Endometrium (tissue), 2 donors: ENCODE data around the gene GRAMD4.

Source experiments
- FAIRE-seq: peaks from 2 replicates; lab custom pipeline; 2012; peaks lifted over from hg19 to GRCh38; lab: Jason Lieb, UNC
- donor health status: control.
- donor health status: control.

GRAMD4 gene

GRCh38 chr22:46598737-46599424, 21.3 kb upstream of the GRAMD4 start:
- no peak for FAIRE-seq

GRCh38 chr22:46600273-46600796, 19.9 kb upstream of the GRAMD4 start:
- no peak for FAIRE-seq

- no peak for FAIRE-seq
Measured at GRCh38 chr22:46602025-46602424, 18.2 kb upstream of the GRAMD4 start.

GRCh38 chr22:46604306-46604690, 15.9 kb upstream of the GRAMD4 start:
- FAIRE-seq: no peak

- no peak for FAIRE-seq
Measured at GRCh38 chr22:46605117-46605516, 15.1 kb upstream of the GRAMD4 start.

- no peak for FAIRE-seq
Measured at GRCh38 chr22:46606886-46607285, 13.3 kb upstream of the GRAMD4 start.

GRCh38 chr22:46607483-46608114, 12.6 kb upstream of the GRAMD4 start:
- no peak for FAIRE-seq

- no peak for FAIRE-seq
Measured at GRCh38 chr22:46609175-46609690, 11.0 kb upstream of the GRAMD4 start.

GRCh38 chr22:46609724-46610201, 10.4 kb upstream of the GRAMD4 start:
- no peak for FAIRE-seq

GRCh38 chr22:46610356-46610755, 9.8 kb upstream of the GRAMD4 start:
- FAIRE-seq: no peak

GRCh38 chr22:46611189-46611588, 9.0 kb upstream of the GRAMD4 start:
- FAIRE-seq: no peak

- no peak for FAIRE-seq
Measured at GRCh38 chr22:46612341-46612903, 7.8 kb upstream of the GRAMD4 start.

- no peak for FAIRE-seq
Measured at GRCh38 chr22:46612904-46613605, 7.1 kb upstream of the GRAMD4 start.

- no peak for FAIRE-seq
Measured at GRCh38 chr22:46613606-46614021, 6.6 kb upstream of the GRAMD4 start.

GRCh38 chr22:46614025-46614931, 5.9 kb upstream of the GRAMD4 start:
- FAIRE-seq: no peak

GRCh38 chr22:46617207-46617985, 2.8 kb upstream of the GRAMD4 start:
- no peak for FAIRE-seq

GRCh38 chr22:46617986-46618647, 2.1 kb upstream of the GRAMD4 start:
- no peak for FAIRE-seq

- FAIRE-seq: no peak
Measured at GRCh38 chr22:46618667-46619066, 1.5 kb upstream of the GRAMD4 start.

GRCh38 chr22:46619240-46619829, 851 bp upstream of the GRAMD4 start:
- no peak for FAIRE-seq
